ENCODE results near the gene PPP1R14C. TPM values are rescaled to one million over a fixed set of nuclear protein-coding genes. Genes with fewer than 3 reads are reported as not detected.

PPP1R14C gene
- total RNA-seq, 6 donors from 2014 or later = 12.0 to 34.5 (median 16.8) TPM

- Histone ChIP-seq H3K27ac (no peak overlapping the region), H3K36me3 (no peaks in the 10 kb centered on the region), H3K4me3 (no peak overlapping the region), H3K27me3 (no peaks in the 10 kb centered on the region), H3K4me1 (no peaks in the 10 kb centered on the region), H3K9me3 (peaks cover 0 to 4% (median 2%) of the 10 kb centered on the region in 4 donors)
- 84 to 89% methylated on average over 10 of the region's 10 CpGs for WGBS, 2 donors
- DNase-seq (no peak), ATAC-seq (ENCODE audit: low FRiP score in 2 of 2) (no peak)
- TF ChIP-seq CTCF (IDR thresholded peaks at IDR 0.05) (no peak), POLR2AphosphoS5 (IDR thresholded peaks at IDR 0.05) (no peak), POLR2A (IDR thresholded peaks at IDR 0.05) (no peak), EP300 (IDR thresholded peaks at IDR 0.05) (no peak)
Observed at GRCh38 chr6:150291968-150292710, 149.3 kb downstream of the PPP1R14C start.

GRCh38 chr6:150293019-150293418 lies 150.2 kb downstream of the PPP1R14C start:
- H3K4me3 ChIP-seq = no peak overlapping the region
- DNase-seq (no peak), ATAC-seq (ENCODE audit: low FRiP score in 2 of 2) (no peak)
- TF ChIP-seq POLR2A (IDR thresholded peaks at IDR 0.05) (no peak), EP300 (IDR thresholded peaks at IDR 0.05) (no peak), POLR2AphosphoS5 (IDR thresholded peaks at IDR 0.05) (no peak), CTCF (IDR thresholded peaks at IDR 0.05) (no peak)
- WGBS, 2 donors = 100% methylated on average over 1 of the region's 1 CpG
- no peaks in the 10 kb centered on the region for H3K27me3 ChIP-seq
- no peaks in the 10 kb centered on the region for H3K4me1 ChIP-seq
- no peak overlapping the region for H3K27ac ChIP-seq
- H3K9me3 ChIP-seq = peaks cover 0 to 11% (median 10%) of the 10 kb centered on the region in 4 donors
- H3K36me3 ChIP-seq = no peaks in the 10 kb centered on the region

GRCh38 chr6:150293423-150294173 lies 150.8 kb downstream of the PPP1R14C start:
- H3K9me3 ChIP-seq = peaks cover 0 to 13% (median 10%) of the 10 kb centered on the region in 4 donors
- ATAC-seq (ENCODE audit: low FRiP score in 2 of 2) (peak in 1 of 2 donors; percentile 62), DNase-seq (peak in 1 of 2 donors; percentile 41)
- TF ChIP-seq POLR2A (IDR thresholded peaks at IDR 0.05) = no peak
- no peak for TF ChIP-seq CTCF (IDR thresholded peaks at IDR 0.05)
- peak in 1 of 2 donors; percentile 35 for TF ChIP-seq POLR2AphosphoS5 (IDR thresholded peaks at IDR 0.05)
- TF ChIP-seq EP300 (IDR thresholded peaks at IDR 0.05) = peak in 1 of 4 donors; percentile 53
- H3K4me3 ChIP-seq = no peak overlapping the region
- H3K27me3 ChIP-seq = no peaks in the 10 kb centered on the region
- H3K36me3 ChIP-seq = no peaks in the 10 kb centered on the region
- H3K27ac ChIP-seq = no peak overlapping the region
- 36 to 72% methylated on average over 2 of the region's 2 CpGs for WGBS, 2 donors
- no peaks in the 10 kb centered on the region for H3K4me1 ChIP-seq

- Histone ChIP-seq H3K9me3 (peaks cover 0 to 13% (median 10%) of the 10 kb centered on the region in 4 donors), H3K27ac (no peak overlapping the region), H3K36me3 (no peaks in the 10 kb centered on the region), H3K4me1 (no peaks in the 10 kb centered on the region), H3K4me3 (no peak overlapping the region), H3K27me3 (no peaks in the 10 kb centered on the region)
- TF ChIP-seq POLR2AphosphoS5 (IDR thresholded peaks at IDR 0.05) (no peak), EP300 (IDR thresholded peaks at IDR 0.05) (no peak), CTCF (IDR thresholded peaks at IDR 0.05) (no peak), POLR2A (IDR thresholded peaks at IDR 0.05) (no peak)
- WGBS, 2 donors = 90 to 100% methylated on average over 2 of the region's 2 CpGs
- DNase-seq (no peak), ATAC-seq (ENCODE audit: low FRiP score in 2 of 2) (no peak)
Observed at GRCh38 chr6:150296890-150297289, 154.0 kb downstream of the PPP1R14C start.
